ENCODE data around the gene CNTN1. TPM values are rescaled to one million over a fixed set of nuclear protein-coding genes. Genes with fewer than 3 reads are reported as not detected.

CNTN1 gene
- total and polyA plus RNA-seq, 2 of the 8 experiments (the other 6 are each of a cell fraction or from before 2014, with no cell fraction given), result 7.2 to 21.8 TPM

DNA sequence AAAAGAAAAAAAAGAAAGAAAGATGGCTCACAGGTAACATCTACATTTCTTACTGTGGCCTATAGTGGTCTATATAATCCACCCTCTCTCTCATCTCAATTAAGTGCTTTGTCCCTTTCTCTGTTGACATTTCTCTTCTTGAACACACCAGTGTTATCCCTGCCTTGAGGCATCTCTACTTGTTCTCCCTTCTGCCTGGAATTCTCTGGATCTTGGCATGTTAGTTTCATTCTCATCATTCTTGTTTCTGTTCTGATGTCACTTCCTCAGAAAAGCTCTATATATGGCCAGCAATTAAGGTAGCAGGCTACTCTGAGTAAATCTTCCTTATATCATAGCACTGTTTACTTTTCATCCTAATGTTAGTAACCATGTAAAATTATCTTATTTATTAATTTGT, 340.1 kb downstream of the CNTN1 start (continued):
- TF ChIP-seq, protein P1, sequence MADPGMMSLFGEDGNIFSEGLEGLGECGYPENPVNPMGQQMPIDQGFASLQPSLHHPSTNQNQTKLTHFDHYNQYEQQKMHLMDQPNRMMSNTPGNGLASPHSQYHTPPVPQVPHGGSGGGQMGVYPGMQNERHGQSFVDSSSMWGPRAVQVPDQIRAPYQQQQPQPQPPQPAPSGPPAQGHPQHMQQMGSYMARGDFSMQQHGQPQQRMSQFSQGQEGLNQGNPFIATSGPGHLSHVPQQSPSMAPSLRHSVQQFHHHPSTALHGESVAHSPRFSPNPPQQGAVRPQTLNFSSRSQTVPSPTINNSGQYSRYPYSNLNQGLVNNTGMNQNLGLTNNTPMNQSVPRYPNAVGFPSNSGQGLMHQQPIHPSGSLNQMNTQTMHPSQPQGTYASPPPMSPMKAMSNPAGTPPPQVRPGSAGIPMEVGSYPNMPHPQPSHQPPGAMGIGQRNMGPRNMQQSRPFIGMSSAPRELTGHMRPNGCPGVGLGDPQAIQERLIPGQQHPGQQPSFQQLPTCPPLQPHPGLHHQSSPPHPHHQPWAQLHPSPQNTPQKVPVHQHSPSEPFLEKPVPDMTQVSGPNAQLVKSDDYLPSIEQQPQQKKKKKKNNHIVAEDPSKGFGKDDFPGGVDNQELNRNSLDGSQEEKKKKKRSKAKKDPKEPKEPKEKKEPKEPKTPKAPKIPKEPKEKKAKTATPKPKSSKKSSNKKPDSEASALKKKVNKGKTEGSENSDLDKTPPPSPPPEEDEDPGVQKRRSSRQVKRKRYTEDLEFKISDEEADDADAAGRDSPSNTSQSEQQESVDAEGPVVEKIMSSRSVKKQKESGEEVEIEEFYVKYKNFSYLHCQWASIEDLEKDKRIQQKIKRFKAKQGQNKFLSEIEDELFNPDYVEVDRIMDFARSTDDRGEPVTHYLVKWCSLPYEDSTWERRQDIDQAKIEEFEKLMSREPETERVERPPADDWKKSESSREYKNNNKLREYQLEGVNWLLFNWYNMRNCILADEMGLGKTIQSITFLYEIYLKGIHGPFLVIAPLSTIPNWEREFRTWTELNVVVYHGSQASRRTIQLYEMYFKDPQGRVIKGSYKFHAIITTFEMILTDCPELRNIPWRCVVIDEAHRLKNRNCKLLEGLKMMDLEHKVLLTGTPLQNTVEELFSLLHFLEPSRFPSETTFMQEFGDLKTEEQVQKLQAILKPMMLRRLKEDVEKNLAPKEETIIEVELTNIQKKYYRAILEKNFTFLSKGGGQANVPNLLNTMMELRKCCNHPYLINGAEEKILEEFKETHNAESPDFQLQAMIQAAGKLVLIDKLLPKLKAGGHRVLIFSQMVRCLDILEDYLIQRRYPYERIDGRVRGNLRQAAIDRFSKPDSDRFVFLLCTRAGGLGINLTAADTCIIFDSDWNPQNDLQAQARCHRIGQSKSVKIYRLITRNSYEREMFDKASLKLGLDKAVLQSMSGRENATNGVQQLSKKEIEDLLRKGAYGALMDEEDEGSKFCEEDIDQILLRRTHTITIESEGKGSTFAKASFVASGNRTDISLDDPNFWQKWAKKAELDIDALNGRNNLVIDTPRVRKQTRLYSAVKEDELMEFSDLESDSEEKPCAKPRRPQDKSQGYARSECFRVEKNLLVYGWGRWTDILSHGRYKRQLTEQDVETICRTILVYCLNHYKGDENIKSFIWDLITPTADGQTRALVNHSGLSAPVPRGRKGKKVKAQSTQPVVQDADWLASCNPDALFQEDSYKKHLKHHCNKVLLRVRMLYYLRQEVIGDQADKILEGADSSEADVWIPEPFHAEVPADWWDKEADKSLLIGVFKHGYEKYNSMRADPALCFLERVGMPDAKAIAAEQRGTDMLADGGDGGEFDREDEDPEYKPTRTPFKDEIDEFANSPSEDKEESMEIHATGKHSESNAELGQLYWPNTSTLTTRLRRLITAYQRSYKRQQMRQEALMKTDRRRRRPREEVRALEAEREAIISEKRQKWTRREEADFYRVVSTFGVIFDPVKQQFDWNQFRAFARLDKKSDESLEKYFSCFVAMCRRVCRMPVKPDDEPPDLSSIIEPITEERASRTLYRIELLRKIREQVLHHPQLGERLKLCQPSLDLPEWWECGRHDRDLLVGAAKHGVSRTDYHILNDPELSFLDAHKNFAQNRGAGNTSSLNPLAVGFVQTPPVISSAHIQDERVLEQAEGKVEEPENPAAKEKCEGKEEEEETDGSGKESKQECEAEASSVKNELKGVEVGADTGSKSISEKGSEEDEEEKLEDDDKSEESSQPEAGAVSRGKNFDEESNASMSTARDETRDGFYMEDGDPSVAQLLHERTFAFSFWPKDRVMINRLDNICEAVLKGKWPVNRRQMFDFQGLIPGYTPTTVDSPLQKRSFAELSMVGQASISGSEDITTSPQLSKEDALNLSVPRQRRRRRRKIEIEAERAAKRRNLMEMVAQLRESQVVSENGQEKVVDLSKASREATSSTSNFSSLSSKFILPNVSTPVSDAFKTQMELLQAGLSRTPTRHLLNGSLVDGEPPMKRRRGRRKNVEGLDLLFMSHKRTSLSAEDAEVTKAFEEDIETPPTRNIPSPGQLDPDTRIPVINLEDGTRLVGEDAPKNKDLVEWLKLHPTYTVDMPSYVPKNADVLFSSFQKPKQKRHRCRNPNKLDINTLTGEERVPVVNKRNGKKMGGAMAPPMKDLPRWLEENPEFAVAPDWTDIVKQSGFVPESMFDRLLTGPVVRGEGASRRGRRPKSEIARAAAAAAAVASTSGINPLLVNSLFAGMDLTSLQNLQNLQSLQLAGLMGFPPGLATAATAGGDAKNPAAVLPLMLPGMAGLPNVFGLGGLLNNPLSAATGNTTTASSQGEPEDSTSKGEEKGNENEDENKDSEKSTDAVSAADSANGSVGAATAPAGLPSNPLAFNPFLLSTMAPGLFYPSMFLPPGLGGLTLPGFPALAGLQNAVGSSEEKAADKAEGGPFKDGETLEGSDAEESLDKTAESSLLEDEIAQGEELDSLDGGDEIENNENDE (IDR thresholded peaks at IDR 0.05; ENCODE audit: insufficient replicate concordance, low read length), result no peak
- TF ChIP-seq, protein P2, sequence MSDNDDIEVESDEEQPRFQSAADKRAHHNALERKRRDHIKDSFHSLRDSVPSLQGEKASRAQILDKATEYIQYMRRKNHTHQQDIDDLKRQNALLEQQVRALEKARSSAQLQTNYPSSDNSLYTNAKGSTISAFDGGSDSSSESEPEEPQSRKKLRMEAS (IDR thresholded peaks at IDR 0.05), result no peak
- no peak for TF ChIP-seq RAD21 (IDR thresholded peaks at IDR 0.05 in 1 of 2, conservative IDR thresholded peaks at IDR 0.05 in 1 of 2; ENCODE audit: low read depth in 2 of 2, low read length in 2 of 2)

Data from H1 (cell line).